SKM-1 (cell line): ENCODE measurements around the gene STX16.

ENCODE experiments used
- DNase-seq: peaks from one replicate; lab custom pipeline; 2025; ENCODE audit not compliant: unreplicated experiment; lab: John Stamatoyannopoulos, UW

STX16 gene, protein sequence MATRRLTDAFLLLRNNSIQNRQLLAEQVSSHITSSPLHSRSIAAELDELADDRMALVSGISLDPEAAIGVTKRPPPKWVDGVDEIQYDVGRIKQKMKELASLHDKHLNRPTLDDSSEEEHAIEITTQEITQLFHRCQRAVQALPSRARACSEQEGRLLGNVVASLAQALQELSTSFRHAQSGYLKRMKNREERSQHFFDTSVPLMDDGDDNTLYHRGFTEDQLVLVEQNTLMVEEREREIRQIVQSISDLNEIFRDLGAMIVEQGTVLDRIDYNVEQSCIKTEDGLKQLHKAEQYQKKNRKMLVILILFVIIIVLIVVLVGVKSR

GRCh38 chr20:58650776-58651558 lies at the start of gene STX16:
STX16 (plus strand) TSS chr20:58651283; CDS start chr20:58652007, 724 bp downstream.
- DNase-seq = peak; percentile 78

GRCh38 chr20:58602124-58602523 lies 49.0 kb upstream of the STX16 start:
- DNase-seq = no peak

DNA sequence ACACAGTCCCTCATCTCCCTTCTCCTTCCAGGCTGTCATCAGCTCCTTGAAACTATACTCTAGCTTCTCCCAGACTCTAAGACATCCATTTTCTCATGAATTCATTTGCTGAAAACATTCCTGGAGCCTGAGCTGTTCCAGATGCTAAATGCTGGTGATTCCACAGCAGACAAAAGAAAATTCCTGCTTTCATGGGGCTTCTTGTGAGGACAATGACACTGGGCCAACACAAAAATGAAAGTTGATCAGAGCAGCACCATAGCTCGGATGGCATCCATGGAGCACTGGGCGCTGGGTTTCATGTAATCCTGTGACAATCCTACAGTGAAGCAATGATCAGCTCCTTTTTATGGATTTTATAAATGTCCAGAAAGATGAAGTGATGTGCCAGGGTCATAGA lies 47.4 kb upstream of the STX16 start:
- DNase-seq = no peak

DNA sequence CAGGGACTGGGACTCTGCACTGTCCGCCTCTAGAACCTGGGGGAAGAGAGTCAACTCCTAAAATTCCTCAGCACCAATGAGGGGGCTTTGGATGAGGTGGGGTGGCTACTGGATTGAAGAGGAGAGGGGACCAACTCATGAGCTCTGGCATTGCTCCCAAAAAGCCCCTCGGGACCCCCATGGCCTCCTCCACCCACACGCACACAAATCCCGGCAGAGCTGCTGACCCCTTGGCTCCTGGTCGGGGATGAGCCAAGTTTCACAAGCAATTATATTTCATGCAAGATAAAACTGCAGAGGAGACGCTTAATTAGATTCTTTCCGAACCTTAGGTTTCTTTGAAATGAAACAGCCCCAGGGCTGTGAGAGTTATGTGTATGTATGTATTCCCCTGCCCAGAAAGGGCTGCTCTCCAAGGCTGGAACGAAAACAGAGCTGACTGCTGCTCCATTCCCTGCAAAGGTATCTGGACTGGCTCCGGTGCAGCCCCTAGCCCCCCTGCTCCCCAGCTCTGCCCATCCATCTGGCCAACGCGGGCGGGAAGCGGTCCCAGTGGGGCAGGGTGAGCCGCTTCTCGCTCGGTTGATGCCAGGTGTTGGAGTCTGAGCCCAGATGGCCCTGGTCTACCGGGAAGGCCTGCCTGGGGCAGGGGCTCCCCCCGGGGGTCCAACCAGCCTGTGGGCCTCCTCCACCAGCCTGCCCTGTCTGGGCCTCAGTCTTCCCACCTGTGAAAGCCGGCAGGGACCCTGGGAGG lies 46.8 kb upstream of the STX16 start:
- DNase-seq = no peak

- DNase-seq = no peak
These were observed 45.6 kb upstream of the STX16 start for GRCh38 chr20:58605292-58606065.

DNA sequence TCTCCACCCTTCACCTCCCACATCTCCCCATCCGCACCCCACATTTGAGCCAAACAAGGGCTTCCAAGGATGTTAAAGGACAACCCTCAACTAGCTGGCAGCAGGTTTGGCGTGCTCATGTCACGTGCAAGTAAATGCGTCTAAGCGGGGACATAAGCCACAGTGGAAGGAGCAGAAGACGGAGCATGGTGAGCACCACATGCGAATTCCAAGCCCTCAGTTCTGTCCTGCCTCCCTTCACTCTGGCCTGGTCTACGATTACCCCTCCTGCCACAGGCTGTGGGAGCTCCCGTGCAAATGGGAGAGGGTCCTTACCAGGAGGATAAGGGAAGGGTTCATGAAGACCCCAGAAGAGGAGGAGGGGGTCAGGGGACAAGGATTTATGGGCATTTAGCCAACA lies 44.9 kb upstream of the STX16 start:
- no peak for DNase-seq

- no peak for DNase-seq
These were observed 42.8 kb upstream of the STX16 start for GRCh38 chr20:58608096-58608840.

- DNase-seq = no peak
These were observed 42.1 kb upstream of the STX16 start for GRCh38 chr20:58609026-58609425.

DNA sequence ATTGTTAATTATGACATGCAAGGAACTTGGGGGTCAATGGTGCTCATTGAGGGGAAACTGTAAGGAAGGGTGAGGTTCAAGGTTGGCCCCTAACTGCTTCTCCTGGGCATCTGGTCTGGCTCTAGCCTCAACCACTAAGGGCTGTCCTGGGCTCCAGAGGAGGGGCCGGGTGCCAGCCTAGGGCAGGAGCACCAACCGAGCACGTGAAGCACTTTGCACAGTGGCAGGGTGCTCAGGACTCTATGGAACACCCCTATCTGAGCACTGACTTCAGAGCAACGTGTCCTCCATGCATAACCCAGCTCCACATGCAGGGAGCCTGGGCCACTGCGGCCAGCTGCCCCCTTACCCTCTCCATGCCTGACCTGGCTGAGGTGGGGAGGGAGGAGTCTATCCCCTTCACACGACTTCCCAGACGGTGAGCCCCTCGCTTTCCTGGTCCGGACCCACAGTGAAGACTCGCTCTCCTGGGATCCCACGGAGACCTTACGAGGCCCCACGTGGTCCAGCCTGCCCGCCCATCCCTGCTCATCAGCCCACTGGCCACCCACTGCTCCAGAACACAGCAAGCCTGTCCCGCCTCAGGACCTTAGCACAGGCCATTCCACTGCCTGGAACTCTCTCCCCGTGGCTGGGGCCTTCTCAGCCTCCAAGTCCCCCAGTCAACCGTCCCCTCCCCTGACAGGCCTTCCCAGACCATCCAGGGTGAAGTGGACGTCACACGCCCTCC lies 40.8 kb upstream of the STX16 start:
- no peak for DNase-seq

GRCh38 chr20:58610811-58611210 lies 40.3 kb upstream of the STX16 start:
- no peak for DNase-seq

DNA sequence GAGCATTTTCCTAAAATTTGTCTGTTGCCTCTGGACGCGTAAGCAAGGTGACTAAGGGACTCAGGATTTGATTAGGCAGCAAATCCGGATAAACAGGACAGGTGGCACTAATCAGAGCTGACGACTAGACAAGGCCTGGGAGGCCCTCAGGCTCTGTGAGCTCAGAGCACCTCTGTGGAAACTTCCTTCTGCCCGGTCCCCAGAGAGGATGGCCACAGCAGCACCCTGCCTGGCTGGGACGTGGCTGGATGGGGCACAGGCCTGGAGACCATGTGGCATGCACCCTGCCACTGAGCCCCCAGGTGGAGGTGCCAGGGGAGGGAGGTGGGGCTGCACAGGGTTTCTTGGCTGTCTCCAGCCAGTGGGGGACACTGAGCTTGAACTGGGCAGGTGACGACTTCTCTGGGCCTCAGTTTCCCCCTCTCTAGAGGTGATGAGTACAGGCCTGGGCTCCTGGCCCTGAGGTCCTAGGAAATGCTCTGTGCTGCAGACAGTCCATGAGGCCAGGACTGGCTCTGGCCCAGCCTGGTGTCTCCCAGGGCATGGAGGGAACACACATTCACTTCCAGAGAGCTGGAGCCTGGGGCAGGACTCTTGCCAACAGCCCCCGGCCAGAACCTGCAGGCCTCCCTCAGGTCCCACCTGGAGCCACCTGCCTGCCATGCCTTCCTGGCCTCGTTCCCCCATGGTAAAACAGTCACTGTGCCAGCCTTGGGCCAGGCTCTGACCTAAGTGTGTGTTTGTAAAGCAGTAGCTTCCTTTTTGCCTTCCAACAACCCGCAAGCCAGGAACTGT lies 39.6 kb upstream of the STX16 start:
- no peak for DNase-seq

GRCh38 chr20:58612121-58612691 lies 38.9 kb upstream of the STX16 start:
- DNase-seq = no peak

GRCh38 chr20:58613061-58613854 lies 37.8 kb upstream of the STX16 start:
- DNase-seq = no peak

DNA sequence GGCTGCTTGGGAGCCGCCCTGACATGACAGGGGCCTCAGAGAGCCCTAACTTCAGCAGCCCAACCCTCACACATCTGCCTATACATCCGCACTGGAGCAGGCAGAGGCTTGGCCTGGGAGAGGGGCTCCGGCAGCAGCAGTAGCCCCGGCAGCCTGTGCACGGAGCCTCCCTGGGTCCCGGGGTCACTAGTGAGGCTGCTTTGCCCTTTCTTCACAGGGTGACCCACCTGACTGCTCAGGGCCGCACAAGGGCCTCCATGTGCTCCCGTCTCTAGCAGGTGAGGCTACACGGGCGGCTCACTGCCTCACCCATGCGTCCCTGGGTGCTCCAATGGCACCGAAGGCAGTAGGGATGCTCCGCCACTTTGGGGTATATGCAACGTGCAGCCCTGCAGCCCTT lies 36.7 kb upstream of the STX16 start:
- no peak for DNase-seq

- no peak for DNase-seq
These were observed 35.9 kb upstream of the STX16 start for GRCh38 chr20:58614984-58615760.

DNA sequence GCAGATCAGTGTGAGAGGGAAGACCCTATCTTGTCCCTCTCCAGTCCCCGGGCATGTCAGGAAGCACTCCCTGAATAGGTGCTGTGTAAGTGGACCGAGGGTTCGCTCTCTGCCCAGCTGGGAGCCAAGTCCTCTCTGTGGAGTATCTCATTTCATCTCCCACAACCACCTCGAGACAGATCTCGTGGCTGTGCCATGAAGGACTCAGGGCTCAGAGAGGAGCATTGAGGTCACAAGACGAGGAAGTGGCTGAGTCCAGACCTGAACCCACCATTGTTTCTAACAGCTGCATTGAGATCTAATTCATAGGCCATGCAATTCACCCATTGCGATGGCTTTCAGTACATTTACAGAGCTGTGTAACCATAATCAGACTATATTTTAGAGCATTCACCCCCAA lies 34.7 kb upstream of the STX16 start:
- no peak for DNase-seq

- DNase-seq = no peak
These were observed 33.9 kb upstream of the STX16 start for GRCh38 chr20:58617158-58617557.
